Heart left ventricle (tissue), 13 donors: ENCODE results near the gene EPB41.

Experiments
- POLR2A ChIP-seq, 2 donors: fragments of 450-650 bp; IDR thresholded peaks; one replicate each; pipeline ENCODE4 v1.6.1; 2017; ENCODE audit warnings: antibody characterized with exemption in 2 of 2, mild to moderate bottlenecking in 2 of 2, moderate library complexity in 2 of 2
- TF ChIP-seq, protein P1 (sequence below), 12 donors: fragments of 200-600 bp; sonication (generic) in 4 of 12; IDR thresholded peaks; one replicate each; pipeline versions ENCODE4 v1.5.0 to v1.8.0; 2018 to 2022; ENCODE audit warnings: antibody characterized with exemption in 12 of 12, mild to moderate bottlenecking in 5 of 12
- donor health status: ischemic (EF 13 %, LVEDD 7.1; RV severe dilation, severe dysfunction).
- donor health status: DM: no; HTN: yes; CAD: no.
- donor health status: DM: no; HTN: no; CAD: no.
- donor health status: ischemic (EF 25% LVEDD 6.9; RV normal size, moderate dysfunction).
- donor health status: ischemic (EF 25% LVEDD 5.7; RV mildly dilated, moderate dysfunction).
- donor health status: ischemic (EF 35%, LVEDD 5.7; RV mildly dilated, moderate dysfunction).
- donor health status: nonischemic (EF 11% LVEDD 7.7; RV severe dilation, severe dysfunction).
- donor health status: DM: yes; HTN: yes; CAD: no.
- donor health status: PGD.
- donor health status: ischemic (EF 29% LVEDD 5.4; RV normal size, mild dysfunction).
- donor health status: nonischemic (EF 23%, LVEDD 6.1; RV moderate dilation, normal function).

DNA sequence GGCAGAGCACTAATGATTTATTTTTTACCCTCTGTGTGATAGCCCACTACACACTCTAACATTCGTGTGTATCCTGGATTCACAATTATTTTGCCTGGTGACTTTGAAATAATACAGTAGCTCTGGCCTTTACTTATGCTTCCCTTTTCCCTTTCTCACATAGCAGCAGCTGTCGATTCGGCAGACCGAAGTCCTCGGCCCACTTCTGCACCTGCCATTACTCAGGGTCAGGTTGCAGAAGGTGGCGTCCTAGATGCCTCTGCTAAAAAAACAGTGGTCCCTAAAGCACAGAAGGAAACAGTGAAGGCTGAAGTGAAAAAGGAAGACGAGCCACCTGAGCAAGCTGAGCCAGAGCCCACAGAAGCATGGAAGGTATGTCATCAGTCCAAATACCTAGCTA, 138.6 kb downstream of the EPB41 start:
- TF ChIP-seq, protein P1, sequence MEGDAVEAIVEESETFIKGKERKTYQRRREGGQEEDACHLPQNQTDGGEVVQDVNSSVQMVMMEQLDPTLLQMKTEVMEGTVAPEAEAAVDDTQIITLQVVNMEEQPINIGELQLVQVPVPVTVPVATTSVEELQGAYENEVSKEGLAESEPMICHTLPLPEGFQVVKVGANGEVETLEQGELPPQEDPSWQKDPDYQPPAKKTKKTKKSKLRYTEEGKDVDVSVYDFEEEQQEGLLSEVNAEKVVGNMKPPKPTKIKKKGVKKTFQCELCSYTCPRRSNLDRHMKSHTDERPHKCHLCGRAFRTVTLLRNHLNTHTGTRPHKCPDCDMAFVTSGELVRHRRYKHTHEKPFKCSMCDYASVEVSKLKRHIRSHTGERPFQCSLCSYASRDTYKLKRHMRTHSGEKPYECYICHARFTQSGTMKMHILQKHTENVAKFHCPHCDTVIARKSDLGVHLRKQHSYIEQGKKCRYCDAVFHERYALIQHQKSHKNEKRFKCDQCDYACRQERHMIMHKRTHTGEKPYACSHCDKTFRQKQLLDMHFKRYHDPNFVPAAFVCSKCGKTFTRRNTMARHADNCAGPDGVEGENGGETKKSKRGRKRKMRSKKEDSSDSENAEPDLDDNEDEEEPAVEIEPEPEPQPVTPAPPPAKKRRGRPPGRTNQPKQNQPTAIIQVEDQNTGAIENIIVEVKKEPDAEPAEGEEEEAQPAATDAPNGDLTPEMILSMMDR (IDR thresholded peaks at IDR 0.05) = no peak
- TF ChIP-seq POLR2A (IDR thresholded peaks at IDR 0.05) = no peak
